Activated CD8-positive, alpha-beta T cell treated with anti-CD3 and anti-CD28 coated beads, Interleukin-2, amount 10 ng/mL, durations not matched to agents 7 days and 5 days (primary cell): Measurements from ENCODE around the gene IGLON5. TPM values are rescaled to one million over a fixed set of nuclear protein-coding genes. Genes with fewer than 3 reads are reported as not detected.

Experiments used
- ATAC-seq: fragments of 150-1000 bp; cut with Tn5 transposase; one replicate; pipeline ENCODE4 v1.10.0; 2021; ENCODE audit warnings: moderate library complexity
- CTCF ChIA-PET: fragments of 350-600 bp; sonication (Branson Sonifier 250); formaldehyde crosslinking; loops from one replicate; lab custom pipeline; 2021; ENCODE audit warnings: antibody characterized with exemption; lab: Charles Lee
- POLR2A ChIA-PET: fragments of 350-600 bp; sonication (Branson Sonifier 250); formaldehyde crosslinking; loops from one replicate; lab custom pipeline; 2021; ENCODE audit warnings: antibody characterized with exemption; lab: Charles Lee
- DNase-seq: peaks from one replicate; pipeline ENCODE4 v3.0.0-alpha.2; 2020
- H3K27ac Mint-ChIP-seq: one replicate; pipeline ENCODE4 v1.8.0; 2021; ENCODE audit warnings: mild to moderate bottlenecking, mixed read lengths
- H3K27me3 Mint-ChIP-seq: one replicate; pipeline ENCODE4 v1.8.0; 2021; ENCODE audit warnings: low read depth, mixed read lengths
- H3K36me3 Mint-ChIP-seq: one replicate; pipeline ENCODE4 v1.8.0; 2021; ENCODE audit warnings: low read depth, mixed read lengths
- H3K4me1 Mint-ChIP-seq: one replicate; pipeline ENCODE4 v1.8.0; 2021; ENCODE audit warnings: low read depth, mixed read lengths
- H3K4me3 Mint-ChIP-seq: one replicate; pipeline ENCODE4 v1.8.0; 2021; ENCODE audit warnings: mild to moderate bottlenecking, mixed read lengths
- H3K9me3 Mint-ChIP-seq: one replicate; pipeline ENCODE4 v1.8.0; 2022; ENCODE audit warnings: mixed read lengths; ENCODE audit not compliant: insufficient read depth
- total RNA-seq, 2 experiments: library from RNA; stranded (reverse); gene quantifications; one replicate each; pipeline ENCODE4 v1.2.3, GENCODE V29; 2021

Gene IGLON5
- total RNA-seq, 2 experiments from 2014 or later = not detected

DNA sequence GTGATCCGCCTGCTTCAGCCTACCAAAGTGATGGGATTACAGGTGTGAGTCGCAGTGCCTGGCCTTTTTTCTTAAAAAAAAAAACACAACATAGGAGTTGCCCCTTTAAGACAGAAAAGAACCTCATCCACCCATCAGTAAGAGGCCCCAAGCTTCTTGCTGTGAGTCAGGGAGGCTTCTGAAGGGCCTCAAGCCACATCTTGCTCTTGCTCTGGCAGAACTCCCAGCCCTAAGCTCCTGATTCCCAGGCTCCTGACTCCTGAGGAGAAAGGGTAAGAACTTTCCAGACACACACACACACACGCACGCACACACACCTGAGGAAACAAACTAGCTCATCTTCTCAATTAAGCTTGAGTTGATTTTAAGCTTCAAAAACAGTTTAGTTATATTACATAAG lies 47.9 kb downstream of the IGLON5 start:
- ChIA-PET POLR2A (interaction anchor here (1.0 kb wide), 1 partner anchor 36 kb away, joined by 5 read pairs; no protein-coding TSS in a partner anchor), CTCF (interaction anchor here (0.9 to 1.7 kb wide), 6 partner anchors 10 to 80 kb away, joined by 3 to 6 read pairs (median 4); no protein-coding TSS in a partner anchor)
- no peak for DNase-seq
- H3K36me3 Mint-ChIP-seq = peaks cover 26% of the 10 kb centered on the region
- no peak overlapping the region for H3K4me3 Mint-ChIP-seq
- no peak overlapping the region for H3K27ac Mint-ChIP-seq
- H3K27me3 Mint-ChIP-seq = no peaks in the 10 kb centered on the region
- no peaks in the 10 kb centered on the region for H3K9me3 Mint-ChIP-seq
- no peak for ATAC-seq
- peaks cover 64% of the 10 kb centered on the region for H3K4me1 Mint-ChIP-seq

- DNase-seq = no peak
- H3K4me1 Mint-ChIP-seq = peaks cover 62% of the 10 kb centered on the region
- H3K9me3 Mint-ChIP-seq = no peaks in the 10 kb centered on the region
- H3K27ac Mint-ChIP-seq = no peak overlapping the region
- H3K36me3 Mint-ChIP-seq = peaks cover 28% of the 10 kb centered on the region
- H3K4me3 Mint-ChIP-seq = no peak overlapping the region
- no peak for ATAC-seq
- POLR2A ChIA-PET = interaction anchor here (1.3 to 2.7 kb wide), 2 partner anchors 11 to 34 kb away, joined by 3 to 10 read pairs; partner anchors contain the start of gene NKG7
- CTCF ChIA-PET = no interaction called here
- no peaks in the 10 kb centered on the region for H3K27me3 Mint-ChIP-seq
These were observed 49.8 kb downstream of the IGLON5 start for GRCh38 chr19:51361239-51361638.

GRCh38 chr19:51364200-51365106 lies 53.0 kb downstream of the IGLON5 start:
- ChIA-PET CTCF (interaction anchor here (1.0 to 3.3 kb wide), 6 partner anchors 10 to 77 kb away, joined by 3 to 27 read pairs (median 5); partner anchors contain the start of gene VSIG10L), POLR2A (interaction anchor here (0.7 to 2.8 kb wide), 4 partner anchors 8 to 31 kb away, joined by 3 to 12 read pairs (median 7); partner anchors contain the start of genes NKG7 and VSIG10L)
- peaks cover 70% of the 10 kb centered on the region for H3K4me1 Mint-ChIP-seq
- DNase-seq = no peak
- H3K9me3 Mint-ChIP-seq = no peaks in the 10 kb centered on the region
- ATAC-seq = no peak
- H3K27ac Mint-ChIP-seq = peak overlapping the region; percentile 66
- no peaks in the 10 kb centered on the region for H3K27me3 Mint-ChIP-seq
- H3K36me3 Mint-ChIP-seq = peaks cover 33% of the 10 kb centered on the region
- peak overlapping the region; percentile 49 for H3K4me3 Mint-ChIP-seq

DNA sequence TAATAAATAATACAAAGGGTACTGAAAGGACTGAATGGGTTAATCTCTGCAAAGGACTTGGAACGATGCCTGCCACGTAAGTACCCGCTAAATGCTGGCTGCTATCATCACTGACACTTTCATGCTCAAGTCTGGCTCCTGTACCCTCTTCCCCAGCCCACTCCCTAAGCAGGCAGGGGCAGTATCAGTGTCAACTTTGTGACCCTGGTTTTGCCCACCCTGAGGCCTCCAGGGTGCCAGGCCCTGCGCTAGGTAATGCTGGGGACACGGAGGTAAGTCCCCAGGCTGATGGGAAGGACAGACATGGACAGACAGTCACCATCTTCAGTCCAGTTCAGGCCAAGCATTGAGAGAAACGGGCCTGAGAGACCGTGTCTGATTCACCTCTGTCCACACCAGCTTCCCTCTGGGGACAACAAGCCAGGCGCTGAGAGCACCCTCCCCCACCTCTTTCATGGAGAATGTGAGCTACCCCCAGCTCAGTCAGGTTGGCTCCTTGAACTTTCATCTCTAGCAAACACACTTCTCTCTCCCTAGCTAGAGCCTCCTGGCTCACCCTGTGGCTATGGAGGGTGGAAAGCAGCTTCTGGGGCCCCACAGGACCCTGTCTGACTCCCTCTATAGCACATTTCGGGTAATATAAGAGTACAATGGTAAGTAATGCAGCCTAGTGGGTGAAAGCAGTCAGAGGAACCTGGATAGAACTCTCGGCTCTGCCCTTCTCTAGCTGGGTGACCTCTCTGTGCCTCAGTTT lies 53.9 kb downstream of the IGLON5 start:
- Mint-ChIP-seq H3K9me3 (no peaks in the 10 kb centered on the region), H3K4me1 (peaks cover 76% of the 10 kb centered on the region), H3K36me3 (peaks cover 37% of the 10 kb centered on the region), H3K27me3 (no peaks in the 10 kb centered on the region), H3K4me3 (peak overlapping the region; percentile 96), H3K27ac (peak overlapping the region; percentile 94)
- ChIA-PET CTCF (interaction anchor here (0.6 to 3.3 kb wide), 12 partner anchors 11 to 107 kb away, joined by 3 to 27 read pairs (median 4); no protein-coding TSS in a partner anchor), POLR2A (interaction anchor here (0.6 to 2.8 kb wide), 6 partner anchors 10 to 33 kb away, joined by 3 to 18 read pairs (median 4); partner anchors contain the start of gene VSIG10L)
- ATAC-seq (peak; percentile 8), DNase-seq (peak; percentile 44)

DNA sequence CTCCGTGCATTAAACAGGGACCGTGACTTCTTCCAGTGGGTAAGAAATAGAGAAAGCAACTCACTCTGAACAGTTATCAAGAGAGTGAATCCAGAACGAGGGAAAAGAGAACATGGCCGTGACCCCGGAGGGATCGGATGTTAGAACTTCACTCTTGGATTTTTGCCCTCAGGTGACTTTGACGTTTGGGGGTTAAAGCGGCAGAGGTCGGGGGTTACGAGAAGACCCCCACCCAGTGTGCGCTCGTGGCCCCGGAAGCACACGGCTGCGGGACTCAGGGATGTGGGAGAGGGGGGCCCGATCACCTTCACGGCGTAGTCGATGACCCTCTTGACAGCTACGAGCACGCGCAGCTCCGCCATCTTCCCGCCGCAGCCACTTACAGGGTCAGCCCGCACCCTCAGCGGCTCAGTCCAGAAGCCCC lies 54.5 kb downstream of the IGLON5 start, which contains the start of gene ETFB:
Gene ETFB, minus strand, starts transcription at position 424 of the 424 bp plus-strand sequence. Its CDS starts 62 bp downstream, at position 362.
- peak within 1 kb of the TSS; percentile 96 for H3K4me3 Mint-ChIP-seq
- H3K9me3 Mint-ChIP-seq = no peaks in the 10 kb centered on the region
- ATAC-seq = no peak
- no peaks in the 10 kb centered on the region for H3K27me3 Mint-ChIP-seq
- H3K36me3 Mint-ChIP-seq = peaks cover 41% of the 10 kb centered on the region
- DNase-seq = no peak
- POLR2A ChIA-PET = interaction anchor here (1.0 to 2.8 kb wide), 4 partner anchors 10 to 33 kb away, joined by 3 to 18 read pairs (median 8); partner anchors contain the start of gene VSIG10L
- H3K4me1 Mint-ChIP-seq = peaks cover 81% of the 10 kb centered on the region
- CTCF ChIA-PET = interaction anchor here (0.8 to 3.3 kb wide), 7 partner anchors 22 to 107 kb away, joined by 3 to 27 read pairs (median 5); no protein-coding TSS in a partner anchor
- peak within 1 kb of the TSS; percentile 94 for H3K27ac Mint-ChIP-seq

- no peaks in the 10 kb centered on the region for H3K27me3 Mint-ChIP-seq
These were observed 55.2 kb downstream of the IGLON5 start for GRCh38 chr19:51366389-51367254.

DNA sequence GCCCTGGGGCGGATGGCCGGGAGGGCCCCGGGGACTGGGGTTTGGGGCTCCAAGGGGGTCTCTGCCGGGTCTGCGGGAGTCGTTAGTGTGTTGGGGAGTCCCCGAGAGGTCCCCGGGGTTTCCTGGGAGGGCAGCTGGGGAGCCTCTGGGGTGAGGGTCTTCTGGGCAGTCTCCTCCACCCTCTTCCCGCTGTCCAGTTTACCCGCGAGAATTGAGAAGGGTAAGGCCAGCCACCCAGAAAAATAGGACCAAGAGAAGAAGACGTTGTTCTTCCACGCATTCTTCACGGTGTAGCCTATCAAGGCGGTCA lies 55.8 kb downstream of the IGLON5 start:
- H3K4me3 Mint-ChIP-seq = peak overlapping the region; percentile 96
- DNase-seq = no peak
- H3K4me1 Mint-ChIP-seq = peaks cover 80% of the 10 kb centered on the region
- no peaks in the 10 kb centered on the region for H3K27me3 Mint-ChIP-seq
- CTCF ChIA-PET = interaction anchor here (1.1 to 1.8 kb wide), 4 partner anchors 25 to 54 kb away, joined by 4 to 15 read pairs (median 4); no protein-coding TSS in a partner anchor
- H3K27ac Mint-ChIP-seq = peak overlapping the region; percentile 94
- H3K9me3 Mint-ChIP-seq = no peaks in the 10 kb centered on the region
- peaks cover 49% of the 10 kb centered on the region for H3K36me3 Mint-ChIP-seq
- POLR2A ChIA-PET = interaction anchor here (1.0 to 1.5 kb wide), 2 partner anchors 13 to 28 kb away, joined by 3 to 17 read pairs; no protein-coding TSS in a partner anchor
- ATAC-seq = no peak

More at GRCh38 chr19:51366389-51367254, 55.2 kb downstream of the IGLON5 start:
- CTCF ChIA-PET = interaction anchor here (1.1 to 3.3 kb wide), 7 partner anchors 23 to 106 kb away, joined by 3 to 27 read pairs (median 7); no protein-coding TSS in a partner anchor
- H3K36me3 Mint-ChIP-seq = peaks cover 45% of the 10 kb centered on the region
- peaks cover 81% of the 10 kb centered on the region for H3K4me1 Mint-ChIP-seq
- no peaks in the 10 kb centered on the region for H3K9me3 Mint-ChIP-seq
- H3K27ac Mint-ChIP-seq = peak overlapping the region; percentile 94
- H3K4me3 Mint-ChIP-seq = peak overlapping the region; percentile 96
- ATAC-seq (peak; percentile 60), DNase-seq (peak; percentile 96)
- POLR2A ChIA-PET = interaction anchor here (1.0 to 1.7 kb wide), 3 partner anchors 28 to 32 kb away, joined by 3 to 18 read pairs (median 17); no protein-coding TSS in a partner anchor

DNA sequence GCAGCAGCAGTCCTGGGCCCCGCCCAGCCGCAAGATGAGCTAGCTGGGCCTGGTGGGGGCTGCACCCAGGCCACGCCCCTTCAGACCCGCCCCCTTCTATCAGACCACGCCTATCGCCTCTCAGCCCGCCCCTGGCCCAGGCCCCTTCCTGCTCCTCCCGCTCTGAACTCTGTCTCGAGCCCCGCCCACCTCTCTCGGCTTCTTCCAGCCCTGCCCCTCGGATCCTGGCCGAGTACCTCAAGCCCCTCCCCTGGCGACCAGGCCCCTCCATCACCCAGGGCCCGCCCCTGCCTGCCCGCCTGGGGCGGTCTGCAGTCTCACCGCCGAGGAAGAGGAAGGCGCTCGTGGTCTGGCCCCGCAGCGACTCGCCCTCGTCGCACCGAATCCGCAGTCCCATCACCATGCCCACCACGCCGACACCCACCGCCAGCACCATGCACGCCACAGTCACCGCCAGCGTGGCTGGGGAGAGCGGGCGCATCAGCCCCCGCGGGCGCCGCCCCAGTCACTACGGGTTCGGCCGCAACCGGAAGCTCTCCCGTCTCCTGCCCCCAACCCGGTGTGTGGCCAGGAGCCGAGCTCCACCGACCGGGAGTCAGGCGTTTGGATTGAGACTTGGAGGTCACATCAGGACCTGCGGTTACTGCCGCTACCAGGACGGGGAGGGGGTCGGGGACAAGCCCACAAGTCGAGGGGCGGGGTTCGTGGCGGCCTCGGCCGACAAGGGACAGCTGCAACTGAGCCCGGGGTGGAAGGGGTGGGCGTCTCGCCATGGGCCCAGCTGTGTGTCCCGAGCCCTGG lies 56.3 kb downstream of the IGLON5 start:
- POLR2A ChIA-PET = interaction anchor here (1.0 to 1.5 kb wide), 2 partner anchors 13 to 27 kb away, joined by 3 to 17 read pairs; no protein-coding TSS in a partner anchor

DNA sequence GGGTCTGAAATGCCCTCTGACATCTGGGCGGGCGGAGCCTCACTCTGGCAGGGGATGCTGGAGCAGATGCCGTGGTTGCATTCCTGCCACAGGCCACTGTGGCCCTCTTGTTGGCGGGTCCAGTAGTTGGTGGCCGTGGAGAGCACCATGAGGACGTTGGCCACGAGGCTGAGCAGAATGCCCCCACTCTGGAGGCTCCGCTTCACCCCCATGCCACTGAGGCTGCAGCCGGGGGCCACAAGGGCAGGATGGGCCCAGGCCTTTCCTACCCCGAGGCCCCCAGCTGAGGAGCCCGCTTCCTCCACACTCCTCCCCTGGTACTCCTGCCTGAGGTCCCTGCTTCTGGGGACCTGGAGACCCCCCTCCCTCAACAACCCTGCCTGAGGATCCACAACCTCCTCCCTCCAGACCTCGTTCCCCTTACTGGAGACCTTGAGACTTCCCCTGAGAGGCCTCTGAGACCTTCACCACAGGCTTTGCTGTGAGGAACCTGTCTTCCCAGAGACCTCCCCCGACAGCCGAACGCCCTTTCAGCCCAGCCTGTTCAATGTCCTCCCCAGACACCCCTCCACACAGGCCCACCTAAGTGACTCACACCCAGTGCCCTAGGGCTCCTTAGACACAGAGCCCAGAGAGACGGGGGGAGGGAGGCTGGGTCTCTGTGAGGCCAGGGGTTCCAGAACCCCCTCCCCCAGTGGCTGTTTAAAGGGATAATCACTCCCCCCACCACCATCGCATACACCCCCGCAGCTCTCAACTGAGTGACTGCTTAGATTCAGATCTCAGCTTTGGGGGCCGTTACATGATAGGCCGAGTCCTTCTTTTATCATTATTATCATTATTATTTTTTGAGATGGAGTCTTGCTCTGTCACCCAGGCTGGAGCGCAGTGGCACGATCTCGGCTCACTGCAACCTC lies 57.2 kb downstream of the IGLON5 start, which contains the start of gene CLDND2:
Gene CLDND2, minus strand, starts transcription at position 638 of the 917 bp plus-strand sequence. Its CDS starts 426 bp downstream, at position 212.
- Mint-ChIP-seq H3K4me3 (peak within 1 kb of the TSS; percentile 96), H3K4me1 (peaks cover 78% of the 10 kb centered on the region), H3K27ac (peak within 1 kb of the TSS; percentile 94), H3K9me3 (no peaks in the 10 kb centered on the region), H3K36me3 (peaks cover 49% of the 10 kb centered on the region), H3K27me3 (no peaks in the 10 kb centered on the region)
- ChIA-PET POLR2A (interaction anchor here (1.0 to 5.6 kb wide), 3 partner anchors 14 to 27 kb away, joined by 3 to 68 read pairs (median 17); no protein-coding TSS in a partner anchor), CTCF (interaction anchor here (0.7 to 5.8 kb wide), 7 partner anchors 10 to 73 kb away, joined by 3 to 39 read pairs (median 5); no protein-coding TSS in a partner anchor)
- ATAC-seq (no peak), DNase-seq (peak; percentile 53)

More for the DNA sequence above, 56.3 kb downstream of the IGLON5 start:
- peak; percentile 75 for ATAC-seq
- peak overlapping the region; percentile 96 for H3K4me3 Mint-ChIP-seq
- H3K4me1 Mint-ChIP-seq = peaks cover 77% of the 10 kb centered on the region
- no peaks in the 10 kb centered on the region for H3K27me3 Mint-ChIP-seq
- H3K9me3 Mint-ChIP-seq = no peaks in the 10 kb centered on the region
- DNase-seq = peak; percentile 99
- CTCF ChIA-PET = interaction anchor here (1.1 to 1.8 kb wide), 5 partner anchors 24 to 74 kb away, joined by 4 to 15 read pairs (median 5); no protein-coding TSS in a partner anchor
- H3K36me3 Mint-ChIP-seq = peaks cover 49% of the 10 kb centered on the region
- H3K27ac Mint-ChIP-seq = peak overlapping the region; percentile 94
